H54 (cell line): ENCODE data around the gene PLA2G2C.

Experiments
- DNase-seq: peaks from one replicate; pipeline ENCODE4 v3.0.0; 2011; ENCODE audit warnings: low spot score, mixed read lengths; ENCODE audit not compliant: insufficient read length
- FAIRE-seq: peaks from 3 replicates; lab custom pipeline; 2011; peaks lifted over from hg19 to GRCh38; lab: Jason Lieb, UNC
- POLR2A ChIP-seq: IDR thresholded peaks from 2 replicates; pipeline ENCODE4 v1.6.1; 2011; ENCODE audit warnings: low read depth, mild to moderate bottlenecking, low read length

Gene PLA2G2C

DNA sequence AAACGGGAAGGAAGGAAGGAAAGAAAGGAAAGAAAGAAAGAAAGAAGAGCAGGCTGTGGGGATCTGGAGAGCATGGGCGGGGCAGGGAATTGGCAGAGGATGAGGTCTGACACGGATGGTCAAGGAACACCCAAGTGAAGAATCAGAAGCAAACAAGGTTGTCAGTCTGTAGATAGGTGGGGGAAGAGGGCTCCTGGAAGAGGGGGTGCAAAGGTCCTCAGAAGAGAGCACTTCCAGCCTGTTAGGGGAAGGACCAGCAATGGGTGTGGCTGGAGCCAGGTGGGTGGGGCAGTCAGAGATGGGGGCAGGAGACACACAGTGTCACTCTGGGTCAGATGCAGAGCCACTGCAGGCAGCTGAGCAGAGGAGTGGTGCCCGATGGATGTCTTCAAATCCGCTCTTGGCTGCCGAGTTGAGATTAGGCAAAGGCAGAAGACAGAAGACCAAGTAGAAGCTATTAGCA is 11.0 kb upstream of the PLA2G2C start:
- FAIRE-seq: no peak
- TF ChIP-seq POLR2A: no peak
- DNase-seq: no peak

DNA sequence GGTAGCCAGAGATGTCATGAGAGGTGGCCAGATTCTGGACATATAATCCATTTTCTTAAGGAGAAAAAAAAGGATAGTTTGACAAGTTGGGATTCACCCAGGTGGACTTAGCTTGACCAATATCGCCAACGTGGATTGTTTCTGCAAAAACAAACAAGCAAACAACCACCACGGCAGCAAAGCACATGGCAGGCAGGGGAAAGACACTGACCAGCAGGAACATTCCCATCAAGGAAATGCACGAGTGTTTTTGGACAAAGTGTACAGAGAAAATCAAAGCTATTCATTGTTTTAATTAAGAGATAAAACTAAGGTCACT is 9.1 kb upstream of the PLA2G2C start:
- no peak for TF ChIP-seq POLR2A
- FAIRE-seq (no peak), DNase-seq (no peak)

DNA sequence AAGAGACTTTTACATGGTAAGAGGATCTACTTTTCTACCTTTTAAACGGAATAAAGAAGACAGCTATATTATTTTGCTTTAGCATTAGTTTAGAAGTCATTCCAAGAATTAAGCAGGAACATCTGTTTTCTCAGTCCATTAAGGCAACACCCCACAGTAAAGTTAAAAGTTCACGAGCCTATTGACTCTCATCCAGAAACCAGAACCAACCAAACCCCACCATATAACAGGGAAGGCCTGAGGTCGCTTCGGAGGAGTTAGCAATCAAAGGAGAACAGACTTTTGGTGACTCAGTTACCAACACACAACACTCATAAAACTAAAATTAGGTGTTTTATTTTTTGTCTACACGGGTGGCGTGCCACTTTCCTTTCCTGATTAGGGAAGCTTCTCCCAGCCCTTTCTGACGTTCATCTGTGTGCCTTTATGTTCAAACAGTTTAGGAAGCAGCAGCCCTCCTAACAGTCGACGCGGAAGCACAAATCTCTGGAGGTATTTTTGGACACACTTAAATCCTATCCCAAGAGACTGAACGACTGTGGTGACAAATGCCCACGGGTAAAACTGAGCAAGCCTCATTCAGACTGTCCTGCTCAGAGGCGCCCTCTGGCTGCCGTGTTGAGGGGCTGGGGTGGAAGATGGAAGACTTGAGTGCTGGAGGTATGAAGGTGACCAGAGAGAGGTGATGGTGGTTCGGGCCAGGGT is 8.6 kb upstream of the PLA2G2C start:
- no peak for TF ChIP-seq POLR2A
- FAIRE-seq (no peak), DNase-seq (peak; percentile 30)

DNA sequence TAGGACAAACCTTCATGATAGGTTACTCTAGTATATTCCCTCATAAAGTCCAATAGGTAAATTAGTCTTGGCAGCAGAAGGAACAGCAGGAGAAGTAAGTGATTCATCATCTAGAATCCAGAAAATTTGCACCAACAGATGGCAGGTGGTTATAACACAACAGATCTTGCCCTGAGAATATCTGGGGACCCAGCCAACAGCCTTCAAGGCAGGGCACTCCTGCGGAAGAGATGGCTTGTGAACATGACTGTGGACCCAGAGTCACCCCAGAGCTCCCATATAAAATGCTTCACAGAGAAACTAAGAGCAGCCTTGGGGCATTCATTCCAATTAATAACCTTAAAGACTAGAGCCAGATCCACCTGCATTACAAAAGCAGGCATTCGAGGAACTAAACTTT is 7.9 kb upstream of the PLA2G2C start:
- no peak for TF ChIP-seq POLR2A
- DNase-seq: no peak
- FAIRE-seq: no peak

DNA sequence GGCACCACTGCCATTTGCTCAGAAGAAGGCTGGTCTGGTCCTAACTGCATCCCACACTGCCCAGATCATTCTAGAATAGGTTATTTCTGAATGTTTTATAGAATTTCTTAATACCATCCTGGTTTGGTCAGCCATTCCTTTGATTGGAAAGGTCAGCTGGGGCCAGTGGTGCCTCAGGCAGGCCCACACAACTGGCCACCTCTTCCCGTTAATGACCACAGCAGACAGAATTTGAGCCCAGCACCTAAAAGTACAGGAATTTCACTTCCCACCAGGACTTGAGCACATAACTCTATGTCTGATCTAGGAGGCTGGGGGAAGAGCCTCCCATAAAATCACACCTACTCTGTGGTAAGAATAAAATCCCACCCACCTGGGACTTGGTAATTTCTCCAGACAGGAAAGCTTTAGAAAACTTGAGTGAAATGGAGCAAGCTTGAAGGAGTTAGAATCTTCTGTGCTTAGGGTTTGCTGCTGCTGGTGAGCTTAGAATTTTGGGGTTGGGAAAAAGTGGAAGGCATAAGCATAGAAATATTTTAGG is 6.6 kb upstream of the PLA2G2C start:
- no peak for DNase-seq
- FAIRE-seq: no peak
- TF ChIP-seq POLR2A: no peak

DNA sequence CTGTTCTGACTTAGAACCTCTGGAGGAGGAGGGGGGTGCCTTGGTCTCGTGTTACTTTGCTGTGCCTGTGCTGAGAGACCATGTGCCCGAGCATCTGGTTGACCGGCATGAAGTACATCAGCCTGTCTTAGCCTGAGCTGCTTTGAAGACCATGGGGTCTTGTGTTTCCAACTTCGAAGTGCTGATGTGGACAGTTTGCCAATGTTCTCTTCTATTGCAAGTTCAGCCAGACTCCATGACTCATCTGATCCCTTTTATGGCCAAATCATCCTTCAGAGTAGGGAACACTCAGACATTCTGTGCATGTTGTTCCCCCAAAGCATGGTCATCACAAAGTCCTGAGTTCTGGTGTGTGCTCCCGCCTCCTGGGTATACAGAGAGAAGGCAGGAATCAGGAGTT is 6.0 kb upstream of the PLA2G2C start:
- no peak for TF ChIP-seq POLR2A
- FAIRE-seq (no peak), DNase-seq (no peak)

DNA sequence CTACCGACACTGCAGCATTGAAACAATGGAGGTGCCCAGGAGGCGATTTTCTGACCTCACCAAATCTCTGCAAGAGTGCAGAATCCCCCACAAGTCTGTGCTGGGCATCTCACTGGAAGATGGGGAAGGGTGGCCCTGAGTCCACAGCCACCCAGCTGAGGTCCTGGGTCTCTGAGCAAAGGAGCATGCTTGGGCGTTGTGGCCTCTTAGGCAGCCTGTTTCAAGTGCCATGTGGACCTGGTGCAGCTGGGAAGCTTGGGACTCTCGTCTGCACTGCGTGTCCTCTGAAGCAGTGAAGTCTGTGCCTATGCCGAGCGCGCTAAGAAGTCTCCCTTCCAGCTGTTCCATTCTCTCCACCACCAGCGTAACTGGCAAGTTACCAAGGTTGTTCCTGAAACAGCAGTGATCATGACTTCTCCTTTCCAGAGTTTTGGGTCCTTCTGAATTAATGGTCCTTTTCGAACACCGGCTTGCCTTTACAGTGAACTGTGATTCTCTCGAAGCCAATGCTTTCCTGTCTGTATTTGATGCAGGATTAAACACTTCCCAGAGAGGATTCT is 5.0 kb upstream of the PLA2G2C start:
- DNase-seq (no peak), FAIRE-seq (no peak)
- TF ChIP-seq POLR2A: no peak

DNA sequence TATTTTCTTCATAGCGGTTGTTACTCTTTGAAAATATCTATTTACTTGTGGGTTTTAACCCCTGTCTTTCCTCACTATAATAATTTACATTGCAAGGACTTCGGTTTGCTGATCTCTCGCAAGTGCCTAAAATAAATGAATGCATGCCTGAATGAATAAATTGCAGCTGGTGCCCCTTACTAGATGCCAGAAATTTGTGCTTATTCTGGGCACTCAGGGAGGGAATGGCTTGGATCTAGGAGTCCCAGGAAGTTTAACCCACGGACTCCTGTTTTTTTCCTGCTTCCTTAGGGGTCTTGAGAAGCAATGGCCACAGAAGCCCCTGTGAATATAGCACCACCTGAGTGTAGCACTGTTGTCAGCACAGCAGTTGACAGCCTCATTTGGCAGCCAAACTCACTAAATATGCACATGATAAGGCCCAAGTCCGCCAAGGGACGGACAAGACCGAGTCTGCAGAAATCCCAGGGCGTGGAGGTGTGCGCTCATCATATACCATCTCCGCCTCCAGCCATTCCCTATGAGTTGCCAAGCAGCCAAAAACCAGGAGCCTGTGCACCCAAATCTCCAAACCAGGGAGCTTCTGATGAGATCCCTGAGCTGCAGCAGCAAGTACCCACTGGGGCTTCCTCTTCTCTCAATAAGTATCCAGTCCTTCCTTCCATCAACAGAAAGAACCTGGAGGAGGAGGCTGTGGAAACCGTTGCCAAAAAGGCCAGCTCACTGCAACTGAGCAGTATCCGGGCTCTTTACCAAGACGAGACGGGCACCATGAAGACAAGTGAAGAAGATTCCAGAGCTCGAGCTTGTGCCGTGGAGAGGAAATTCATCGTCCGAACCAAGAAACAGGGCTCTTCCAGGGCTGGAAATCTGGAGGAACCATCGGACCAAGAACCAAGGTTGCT is 4.2 kb upstream of the PLA2G2C start:
- no peak for DNase-seq
- FAIRE-seq: no peak
- TF ChIP-seq POLR2A: no peak

DNA sequence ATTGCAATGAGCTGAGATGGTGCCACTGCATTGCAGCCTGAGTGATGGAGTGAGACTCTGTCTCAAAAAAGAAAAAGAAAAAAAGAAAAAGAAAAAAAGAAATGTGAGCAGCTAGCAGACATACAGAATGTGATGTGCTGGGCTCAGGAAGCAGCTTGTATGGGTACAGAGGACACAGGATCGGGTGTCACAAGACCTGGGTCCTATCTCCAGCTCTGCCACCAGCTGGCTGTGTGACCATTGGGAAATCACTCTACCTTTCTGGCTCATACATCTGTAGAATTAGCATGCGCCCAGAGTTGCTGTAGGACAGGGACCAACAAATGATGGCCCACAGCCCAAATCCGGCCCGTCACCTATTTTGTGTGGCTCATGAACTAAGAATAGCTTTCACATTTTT is 3.3 kb upstream of the PLA2G2C start:
- no peak for TF ChIP-seq POLR2A
- no peak for DNase-seq

DNA sequence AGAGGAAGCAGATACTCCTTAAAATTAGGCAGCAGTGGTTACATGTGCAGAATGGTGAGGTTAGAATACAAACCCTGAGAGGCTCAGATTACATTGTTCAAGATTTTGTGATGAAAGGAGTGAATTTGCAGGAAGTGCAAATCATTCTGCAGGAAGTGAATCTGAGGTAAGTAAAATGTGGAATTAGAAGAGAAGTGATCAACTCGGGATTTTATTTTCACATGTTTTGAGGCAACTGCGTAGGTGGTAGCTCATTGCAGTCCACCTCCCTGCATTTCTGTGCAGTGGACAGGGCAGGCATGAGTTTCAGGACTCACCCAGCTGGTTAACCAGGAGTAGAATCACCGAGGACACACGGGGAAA is 2.1 kb upstream of the PLA2G2C start:
- FAIRE-seq (no peak), DNase-seq (no peak)
- no peak for TF ChIP-seq POLR2A

More for the DNA sequence above, 3.3 kb upstream of the PLA2G2C start:
- no peak for FAIRE-seq

DNA sequence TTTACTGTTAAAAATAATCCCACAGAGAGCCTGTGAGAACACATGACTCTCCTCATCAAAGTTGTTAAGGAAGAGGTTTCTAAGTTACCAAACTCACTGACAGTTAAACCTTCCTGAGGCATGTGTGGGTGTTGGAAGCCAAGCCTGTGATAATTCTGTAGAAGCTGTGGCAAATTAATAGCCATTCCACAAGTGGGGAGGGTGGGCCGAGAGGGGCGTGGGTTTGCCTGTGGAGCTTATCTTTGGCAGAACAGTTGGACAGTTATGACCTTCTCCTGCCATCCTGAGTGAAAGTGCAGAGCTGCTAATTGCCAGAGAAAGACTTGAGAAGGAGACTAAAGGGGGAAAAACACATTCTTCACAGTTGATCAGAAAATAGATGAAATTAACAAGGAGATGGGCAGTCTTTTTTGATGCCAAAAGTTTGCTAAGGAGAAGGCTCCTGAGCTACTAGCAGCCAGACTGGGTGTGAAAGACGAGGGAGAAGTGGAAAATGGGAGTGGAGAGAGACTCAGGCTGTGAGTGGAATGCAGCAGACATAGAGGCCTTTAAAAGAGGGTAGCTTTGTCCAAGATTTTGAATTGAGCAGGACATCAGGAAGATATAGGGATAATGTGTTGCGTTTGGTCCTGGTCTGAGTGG is 1.6 kb upstream of the PLA2G2C start:
- no peak for DNase-seq
- no peak for FAIRE-seq
- TF ChIP-seq POLR2A: no peak

DNA sequence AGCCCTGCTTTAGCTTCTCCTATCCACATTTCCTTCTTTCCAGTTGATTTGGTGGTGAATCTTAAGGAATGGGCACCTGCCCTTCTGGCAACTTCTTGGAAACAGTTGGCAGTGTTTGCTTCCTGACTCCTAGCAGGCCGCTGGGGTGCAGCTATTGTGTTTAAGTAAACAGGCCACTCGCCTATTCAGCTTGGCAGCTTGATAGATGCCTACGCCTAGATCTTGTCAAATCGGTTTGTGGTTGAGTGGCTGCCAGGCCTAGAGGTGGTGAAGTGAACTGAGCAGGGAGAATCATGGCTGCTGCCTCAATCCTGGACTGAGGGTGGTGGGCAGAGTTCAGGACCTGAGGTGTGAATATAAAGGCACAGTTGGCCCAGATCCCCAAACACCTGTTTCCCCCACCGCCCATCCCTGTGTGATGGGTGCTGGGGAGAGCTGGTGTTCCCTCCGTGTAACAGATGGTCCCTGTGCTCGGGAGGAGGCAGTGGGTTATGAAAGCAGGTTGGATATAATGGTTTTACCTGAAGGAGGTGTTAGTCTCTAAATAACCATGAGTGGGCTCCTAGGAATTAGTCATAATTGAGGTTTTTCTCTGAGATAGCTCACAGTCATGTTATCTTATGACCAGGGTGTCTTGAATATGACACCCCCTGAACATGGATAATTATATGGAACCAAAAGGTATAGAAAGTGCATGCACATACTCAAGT is 940 bp upstream of the PLA2G2C start:
- no peak for TF ChIP-seq POLR2A
- FAIRE-seq (no peak), DNase-seq (no peak)
